NCI-H2196 treated with DMSO at 0.1 percent for 48 hours (cell line): ENCODE measurements around the gene TMEM165.

Experiments used
- DNase-seq: peaks from one replicate; lab custom pipeline; 2025; ENCODE audit not compliant: unreplicated experiment; lab: John Stamatoyannopoulos, UW

TMEM165 gene

GRCh38 chr4:55367084-55367722 is 28.6 kb upstream of the TMEM165 start:
- DNase-seq, result no peak

- DNase-seq, result no peak
Measured at GRCh38 chr4:55369968-55370367, 25.8 kb upstream of the TMEM165 start.

GRCh38 chr4:55372259-55372658 is 23.5 kb upstream of the TMEM165 start:
- no peak for DNase-seq

GRCh38 chr4:55373461-55373860 is 22.3 kb upstream of the TMEM165 start:
- no peak for DNase-seq

GRCh38 chr4:55376698-55377097 is 19.1 kb upstream of the TMEM165 start:
- no peak for DNase-seq

- DNase-seq, result no peak
Measured at GRCh38 chr4:55378617-55379467, 16.9 kb upstream of the TMEM165 start.

GRCh38 chr4:55380576-55380975 is 15.2 kb upstream of the TMEM165 start:
- DNase-seq, result no peak

- DNase-seq, result no peak
Measured at GRCh38 chr4:55381502-55381901, 14.3 kb upstream of the TMEM165 start.

GRCh38 chr4:55382488-55383003 is 13.2 kb upstream of the TMEM165 start:
- no peak for DNase-seq

GRCh38 chr4:55385201-55385649 is 10.5 kb upstream of the TMEM165 start:
- DNase-seq, result no peak

- no peak for DNase-seq
Measured at GRCh38 chr4:55386073-55386472, 9.7 kb upstream of the TMEM165 start.

GRCh38 chr4:55386840-55387239 is 8.9 kb upstream of the TMEM165 start:
- DNase-seq, result no peak

- no peak for DNase-seq
Measured at GRCh38 chr4:55393461-55394320, 2.1 kb upstream of the TMEM165 start.

- DNase-seq, result no peak
Measured at GRCh38 chr4:55395218-55395528, 584 bp upstream of the TMEM165 start.

- no peak for DNase-seq
Measured at GRCh38 chr4:55396308-55397125, 760 bp downstream of the TMEM165 start.

GRCh38 chr4:55397126-55397436 is 1.3 kb downstream of the TMEM165 start:
- DNase-seq, result no peak

GRCh38 chr4:55397520-55398321 is 2.0 kb downstream of the TMEM165 start:
- DNase-seq, result no peak

GRCh38 chr4:55398461-55398860 is 2.7 kb downstream of the TMEM165 start:
- DNase-seq, result no peak

GRCh38 chr4:55398966-55399365 is 3.2 kb downstream of the TMEM165 start:
- DNase-seq, result no peak

- DNase-seq, result no peak
Measured at GRCh38 chr4:55399581-55399980, 3.8 kb downstream of the TMEM165 start.
